Upper lobe of left lung (tissue), 4 donors: ENCODE results near the gene NCBP3.

Experiments used
- CTCF ChIP-seq, 6 experiments: fragments of 450-650 bp in 4 of 6; fragments of 200-600 bp in 2 of 6; sonication (generic) in 2 of 6; IDR thresholded peaks; one replicate each; pipeline ENCODE4 v1.5.1; 2016 to 2019; ENCODE audit warnings: antibody characterized with exemption in 6 of 6
- EP300 ChIP-seq, 4 donors: sonication (generic); formaldehyde crosslinking; IDR thresholded peaks; one replicate each; pipeline ENCODE4 v1.5.1; 2017; ENCODE audit warnings: antibody characterized with exemption in 4 of 4, control low read depth in 2 of 4
- POLR2A ChIP-seq, 4 donors: fragments of 450-650 bp; IDR thresholded peaks; one replicate each; pipeline ENCODE4 v1.5.1; 2016 to 2017; ENCODE audit warnings: antibody characterized with exemption in 4 of 4, mild to moderate bottlenecking in 2 of 4
- POLR2AphosphoS5 ChIP-seq, 2 donors: sonication (generic); formaldehyde crosslinking; IDR thresholded peaks; one replicate each; pipeline ENCODE4 v1.5.1; 2017; ENCODE audit warnings: antibody characterized with exemption in 2 of 2

GRCh38 chr17:3828151-3828851, 17.7 kb downstream of the NCBP3 start:
- TF ChIP-seq CTCF (IDR thresholded peaks at IDR 0.05) (no peak), POLR2AphosphoS5 (IDR thresholded peaks at IDR 0.05) (no peak), POLR2A (IDR thresholded peaks at IDR 0.05) (no peak), EP300 (IDR thresholded peaks at IDR 0.05) (no peak)
